ENCODE measurements around the gene CDK5RAP2.
"Not testable (repeated sequence)": the region's sequence is repeated elsewhere in the genome, so short reads cannot be mapped to it uniquely, and the experiment has no call there.

Gene CDK5RAP2

DNA sequence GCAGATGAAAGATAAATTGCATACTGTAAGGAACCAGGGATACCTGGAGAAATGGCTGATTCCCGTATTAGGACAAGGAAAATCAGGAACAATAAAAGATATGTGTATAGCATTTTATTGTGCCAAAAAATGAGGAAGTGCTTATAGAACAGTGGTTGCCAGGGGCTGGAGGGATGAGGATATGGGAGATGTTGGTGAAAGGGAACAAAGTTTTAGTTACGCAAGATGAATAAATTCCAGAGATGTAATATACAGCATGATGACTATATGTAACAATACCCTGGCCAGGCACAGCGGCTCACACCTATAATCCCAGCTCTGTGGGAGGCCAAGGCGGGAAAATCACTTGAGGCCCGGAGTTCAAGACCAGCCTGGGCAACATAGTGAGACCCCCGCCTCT lies 101.8 kb downstream of the CDK5RAP2 start:
- no peak overlapping the region for H3K4me3 ChIP-seq (ENCODE audit: low read length)
- no peak overlapping the region for H3K9ac ChIP-seq (ENCODE audit: low read depth, low read length)
- peaks cover 5% of the 10 kb centered on the region; the same call in 1 of the 2 replicates for H3K4me1 ChIP-seq (ENCODE audit: insufficient read depth, low read length)
- H3K36me3 ChIP-seq (ENCODE audit: insufficient read depth, low read depth, low read length): peaks cover 62% of the 10 kb centered on the region
- no peaks in the 10 kb centered on the region for H3K27me3 ChIP-seq (ENCODE audit: insufficient read depth, low read length)
- H3K9me3 ChIP-seq (ENCODE audit: insufficient read depth, low read depth, low read length): no peaks in the 10 kb centered on the region
- H3K27ac ChIP-seq (ENCODE audit: low read length): no peak overlapping the region

DNA sequence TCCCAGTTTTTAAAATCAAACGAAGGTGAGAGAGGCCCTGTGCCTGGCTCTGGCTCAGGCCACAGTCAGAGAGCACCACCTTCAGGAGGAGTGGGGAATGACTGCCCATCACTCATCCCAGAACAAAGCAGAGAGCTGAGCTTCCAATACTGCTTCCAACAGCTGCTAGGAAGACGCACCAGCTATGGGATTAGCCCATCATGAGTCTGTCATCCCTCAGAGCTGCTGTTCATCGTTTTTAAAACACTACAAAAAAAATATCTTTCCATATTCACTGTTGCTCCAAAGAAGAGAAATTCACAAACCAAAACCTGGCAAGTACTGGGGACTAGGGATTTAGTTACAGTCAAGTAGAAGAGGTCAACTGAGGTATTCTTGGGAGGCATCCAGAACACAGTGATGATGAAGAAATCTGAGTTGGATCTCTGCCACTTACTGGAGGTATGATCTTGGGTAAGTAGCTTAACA lies 102.4 kb downstream of the CDK5RAP2 start:
- H3K27me3 ChIP-seq (ENCODE audit: insufficient read depth, low read length): no peaks in the 10 kb centered on the region
- H3K27ac ChIP-seq (ENCODE audit: low read length): no peak overlapping the region
- peaks cover 62% of the 10 kb centered on the region for H3K36me3 ChIP-seq (ENCODE audit: insufficient read depth, low read depth, low read length)
- no peak overlapping the region for H3K9ac ChIP-seq (ENCODE audit: low read depth, low read length)
- H3K4me1 ChIP-seq (ENCODE audit: insufficient read depth, low read length): 0 out of 2 replicates have a peak, but pooled peaks cover 3% of the 10 kb centered on the region
- no peaks in the 10 kb centered on the region for H3K9me3 ChIP-seq (ENCODE audit: insufficient read depth, low read depth, low read length)
- no peak overlapping the region for H3K4me3 ChIP-seq (ENCODE audit: low read length)

DNA sequence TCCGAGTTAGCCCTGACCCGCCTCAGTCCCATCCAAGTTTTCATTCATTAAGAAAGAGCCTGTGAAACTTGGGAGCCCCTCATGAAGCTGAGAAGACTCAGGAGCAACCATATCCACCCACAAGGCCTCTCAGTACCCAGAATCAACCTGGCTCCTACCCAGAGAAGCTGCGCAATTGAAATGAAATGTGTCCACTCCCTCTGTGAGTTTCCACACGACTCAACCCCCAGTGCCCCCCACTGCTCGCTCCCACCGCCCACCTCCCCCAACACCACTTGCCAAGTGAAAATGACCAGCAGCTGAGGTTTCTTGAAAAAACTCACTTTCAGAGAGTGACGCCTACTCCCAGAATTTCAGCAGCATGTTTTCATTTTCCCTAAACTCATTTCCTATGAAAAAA lies 104.6 kb downstream of the CDK5RAP2 start:
- no peak overlapping the region for H3K9ac ChIP-seq (ENCODE audit: low read depth, low read length)
- no peaks in the 10 kb centered on the region for H3K9me3 ChIP-seq (ENCODE audit: insufficient read depth, low read depth, low read length)
- no peak overlapping the region for H3K4me3 ChIP-seq (ENCODE audit: low read length)
- no peak overlapping the region for H3K27ac ChIP-seq (ENCODE audit: low read length)
- no peaks in the 10 kb centered on the region for H3K4me1 ChIP-seq (ENCODE audit: insufficient read depth, low read length)
- H3K36me3 ChIP-seq (ENCODE audit: insufficient read depth, low read depth, low read length): peaks cover 73% of the 10 kb centered on the region
- H3K27me3 ChIP-seq (ENCODE audit: insufficient read depth, low read length): no peaks in the 10 kb centered on the region

DNA sequence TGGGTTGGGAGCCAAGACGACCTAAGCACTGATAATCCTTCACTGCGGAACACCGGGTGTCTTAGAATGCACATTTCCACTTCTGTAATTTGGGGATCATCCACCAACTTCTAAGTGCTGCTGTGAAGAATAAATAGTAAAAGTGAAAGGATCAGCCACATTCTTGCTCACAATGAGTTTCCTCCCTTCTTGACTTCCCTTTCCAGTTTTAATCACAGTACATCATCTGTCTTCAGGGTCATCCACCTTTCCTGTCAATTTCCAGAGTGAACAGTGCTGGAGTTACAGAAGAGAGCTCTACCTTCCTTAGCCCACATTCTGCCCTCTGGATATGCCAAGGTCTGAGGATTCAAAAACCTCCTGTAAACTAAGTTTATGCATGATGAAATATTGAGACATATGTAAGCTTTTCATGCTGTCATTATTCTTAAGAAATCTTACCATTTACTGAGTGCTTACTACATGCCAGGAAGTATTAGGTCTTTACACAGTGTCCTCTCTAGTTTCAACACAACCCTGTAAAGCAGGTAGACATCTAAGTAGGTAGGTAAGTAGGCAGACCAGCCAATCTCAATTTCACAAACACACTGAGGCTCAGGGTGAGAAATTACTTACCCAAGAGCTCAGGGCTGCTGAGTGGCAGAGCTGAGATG lies 105.2 kb downstream of the CDK5RAP2 start:
- Histone ChIP-seq H3K9me3 (ENCODE audit: insufficient read depth, low read depth, low read length) (no peaks in the 10 kb centered on the region), H3K27ac (ENCODE audit: low read length) (no peak overlapping the region), H3K27me3 (ENCODE audit: insufficient read depth, low read length) (no peaks in the 10 kb centered on the region), H3K4me3 (ENCODE audit: low read length) (no peak overlapping the region), H3K4me1 (ENCODE audit: insufficient read depth, low read length) (no peaks in the 10 kb centered on the region), H3K36me3 (ENCODE audit: insufficient read depth, low read depth, low read length) (peaks cover 80% of the 10 kb centered on the region), H3K9ac (ENCODE audit: low read depth, low read length) (no peak overlapping the region)

DNA sequence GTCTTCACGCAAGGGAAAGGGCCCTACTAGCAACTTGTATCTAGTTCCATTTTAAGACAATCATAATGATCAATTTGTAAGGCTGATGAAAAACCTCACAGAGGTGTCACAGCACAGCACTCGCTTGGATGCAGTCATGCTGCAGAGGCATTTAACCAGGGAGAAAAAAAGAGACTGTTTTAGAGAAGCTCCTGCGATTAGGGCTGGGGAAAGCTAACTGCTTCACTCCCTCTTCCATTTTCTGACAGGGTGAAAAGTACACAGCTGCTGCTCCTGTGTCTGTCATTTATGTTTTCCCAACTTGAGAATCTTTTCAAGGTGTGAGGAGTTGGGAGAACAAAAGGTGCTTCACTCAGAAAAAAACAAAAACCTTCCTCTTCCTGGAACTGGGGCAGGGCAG lies 106.4 kb downstream of the CDK5RAP2 start:
- H3K9ac ChIP-seq (ENCODE audit: low read depth, low read length): no peak overlapping the region
- no peaks in the 10 kb centered on the region for H3K27me3 ChIP-seq (ENCODE audit: insufficient read depth, low read length)
- H3K36me3 ChIP-seq (ENCODE audit: insufficient read depth, low read depth, low read length): peaks cover 84% of the 10 kb centered on the region
- no peak overlapping the region for H3K27ac ChIP-seq (ENCODE audit: low read length)
- H3K4me1 ChIP-seq (ENCODE audit: insufficient read depth, low read length): no peaks in the 10 kb centered on the region
- H3K4me3 ChIP-seq (ENCODE audit: low read length): no peak overlapping the region
- H3K9me3 ChIP-seq (ENCODE audit: insufficient read depth, low read depth, low read length): no peaks in the 10 kb centered on the region

DNA sequence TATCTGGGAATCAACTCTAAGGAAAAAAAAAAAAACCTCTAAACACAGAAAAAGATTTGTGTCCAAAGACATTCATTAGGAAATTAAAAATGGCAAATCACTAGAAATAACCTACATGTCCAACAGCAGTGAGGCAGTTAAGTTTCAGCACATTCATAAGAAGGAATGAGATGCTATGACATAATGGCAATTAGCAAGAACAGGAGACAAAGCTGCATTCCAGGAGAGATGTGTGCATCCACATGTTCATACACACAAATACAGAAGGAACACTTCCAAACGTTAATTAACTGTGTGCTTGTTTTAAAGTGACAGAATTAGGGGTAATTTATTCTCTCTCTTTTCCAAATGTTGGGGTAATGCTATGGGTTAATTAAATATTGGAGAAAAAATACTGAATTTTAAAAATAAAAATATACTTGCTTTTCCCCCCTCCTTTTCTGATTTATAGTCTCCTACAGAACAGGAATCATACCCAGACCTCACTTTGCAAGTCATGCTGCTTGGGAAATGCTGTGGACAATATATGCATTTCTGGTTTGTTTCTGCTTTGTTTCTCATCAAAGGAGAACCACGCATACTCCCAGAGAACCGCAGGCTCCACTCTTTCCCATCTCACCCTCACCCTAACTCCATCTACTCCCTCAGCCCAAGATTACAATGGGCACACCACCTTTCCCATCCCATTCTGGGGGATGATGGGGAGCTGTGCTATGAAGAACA lies 114.1 kb downstream of the CDK5RAP2 start:
- Histone ChIP-seq H3K9me3 (ENCODE audit: insufficient read depth, low read depth, low read length) (no peaks in the 10 kb centered on the region), H3K27me3 (ENCODE audit: insufficient read depth, low read length) (no peaks in the 10 kb centered on the region), H3K9ac (ENCODE audit: low read depth, low read length) (no peak overlapping the region), H3K36me3 (ENCODE audit: insufficient read depth, low read depth, low read length) (peaks cover 72% of the 10 kb centered on the region), H3K27ac (ENCODE audit: low read length) (no peak overlapping the region), H3K4me1 (ENCODE audit: insufficient read depth, low read length) (no peaks in the 10 kb centered on the region), H3K4me3 (ENCODE audit: low read length) (no peak overlapping the region)

DNA sequence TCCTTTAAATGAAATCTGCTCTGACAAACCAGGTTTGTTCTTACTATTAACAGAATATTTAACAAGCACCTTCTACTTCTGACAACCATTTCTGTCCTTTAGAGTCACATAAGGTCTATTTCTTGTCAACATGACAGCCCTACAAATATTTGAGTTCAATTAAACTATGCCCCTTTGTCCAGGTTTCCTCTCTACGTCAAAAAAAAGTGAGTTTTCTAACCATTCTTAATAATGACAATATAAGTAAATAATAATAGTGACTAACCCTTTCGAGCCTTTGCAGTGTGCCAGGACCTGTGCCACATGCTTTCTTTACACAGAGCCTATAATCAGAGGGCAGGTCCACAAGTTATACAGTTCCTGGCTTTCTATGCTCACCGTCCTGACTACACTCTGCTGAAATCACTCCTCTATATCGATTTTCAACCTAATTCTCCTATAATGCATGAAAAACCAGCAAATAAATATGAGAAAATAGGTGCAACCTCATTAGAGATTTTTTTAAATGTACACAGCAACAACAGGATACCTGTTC lies 115.0 kb downstream of the CDK5RAP2 start:
- Histone ChIP-seq H3K4me1 (ENCODE audit: insufficient read depth, low read length) (no peaks in the 10 kb centered on the region), H3K9ac (ENCODE audit: low read depth, low read length) (no peak overlapping the region), H3K27me3 (ENCODE audit: insufficient read depth, low read length) (no peaks in the 10 kb centered on the region), H3K36me3 (ENCODE audit: insufficient read depth, low read depth, low read length) (peaks cover 72% of the 10 kb centered on the region), H3K9me3 (ENCODE audit: insufficient read depth, low read depth, low read length) (no peaks in the 10 kb centered on the region), H3K27ac (ENCODE audit: low read length) (no peak overlapping the region), H3K4me3 (ENCODE audit: low read length) (no peak overlapping the region)

DNA sequence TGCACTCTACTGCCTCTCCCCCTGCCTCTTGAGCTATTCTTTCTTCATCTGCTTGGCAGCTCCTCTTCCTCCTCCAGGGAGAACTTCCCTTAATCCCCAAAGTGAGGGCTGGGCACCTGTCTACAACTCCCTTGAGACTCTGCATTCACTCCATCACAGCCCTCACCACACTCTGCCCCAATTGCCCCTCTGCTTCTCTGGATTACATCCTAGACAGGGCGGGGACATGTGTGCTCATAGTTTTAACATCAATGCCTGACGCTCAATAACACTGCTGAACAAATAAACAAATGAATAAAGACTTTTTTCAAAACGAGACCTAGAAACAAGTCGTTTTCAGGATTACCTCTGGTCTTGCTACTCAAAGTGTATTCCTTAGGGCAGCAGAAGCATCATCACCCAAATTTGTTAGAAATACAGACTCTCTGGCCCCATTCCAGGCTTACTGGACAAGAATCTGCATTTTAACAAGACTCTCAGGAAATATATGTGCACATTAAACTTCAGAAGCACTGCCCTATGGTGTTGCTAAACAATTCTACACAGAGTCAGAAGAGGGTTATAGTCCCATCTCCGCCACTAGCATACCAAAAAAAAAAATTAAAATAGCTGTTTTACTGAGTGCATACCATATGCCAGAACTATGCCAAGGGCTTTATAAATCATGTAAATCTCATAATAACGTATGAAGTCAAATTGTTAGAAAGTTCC lies 115.6 kb downstream of the CDK5RAP2 start:
- Histone ChIP-seq H3K27ac (ENCODE audit: low read length) (no peak overlapping the region), H3K4me1 (ENCODE audit: insufficient read depth, low read length) (no peaks in the 10 kb centered on the region), H3K9me3 (ENCODE audit: insufficient read depth, low read depth, low read length) (no peaks in the 10 kb centered on the region), H3K9ac (ENCODE audit: low read depth, low read length) (no peak overlapping the region), H3K27me3 (ENCODE audit: insufficient read depth, low read length) (no peaks in the 10 kb centered on the region), H3K36me3 (ENCODE audit: insufficient read depth, low read depth, low read length) (peaks cover 68% of the 10 kb centered on the region), H3K4me3 (ENCODE audit: low read length) (no peak overlapping the region)

DNA sequence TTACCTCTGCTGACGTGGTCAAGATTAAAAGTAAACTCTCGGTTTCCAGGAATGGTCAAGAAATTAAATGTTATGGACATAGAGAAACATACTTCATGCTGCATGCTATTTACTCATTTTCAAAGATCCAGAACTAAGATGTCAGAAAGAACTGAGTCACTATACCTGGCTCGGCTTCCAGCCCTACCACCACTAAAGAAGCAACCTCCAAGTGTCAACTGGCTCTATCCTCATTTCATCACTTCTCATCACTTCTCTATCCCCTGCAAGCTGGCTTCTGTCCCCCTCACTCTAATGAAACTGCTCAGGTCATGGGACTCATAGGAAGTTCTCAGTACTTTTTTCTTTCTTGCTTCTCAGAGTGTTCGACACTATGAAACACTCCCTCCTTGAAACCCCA lies 116.2 kb downstream of the CDK5RAP2 start:
- Histone ChIP-seq H3K9ac (ENCODE audit: low read depth, low read length) (no peak overlapping the region), H3K36me3 (ENCODE audit: insufficient read depth, low read depth, low read length) (peaks cover 69% of the 10 kb centered on the region), H3K27me3 (ENCODE audit: insufficient read depth, low read length) (no peaks in the 10 kb centered on the region), H3K9me3 (ENCODE audit: insufficient read depth, low read depth, low read length) (no peaks in the 10 kb centered on the region), H3K4me3 (ENCODE audit: low read length) (no peak overlapping the region), H3K4me1 (ENCODE audit: insufficient read depth, low read length) (no peaks in the 10 kb centered on the region), H3K27ac (ENCODE audit: low read length) (no peak overlapping the region)

DNA sequence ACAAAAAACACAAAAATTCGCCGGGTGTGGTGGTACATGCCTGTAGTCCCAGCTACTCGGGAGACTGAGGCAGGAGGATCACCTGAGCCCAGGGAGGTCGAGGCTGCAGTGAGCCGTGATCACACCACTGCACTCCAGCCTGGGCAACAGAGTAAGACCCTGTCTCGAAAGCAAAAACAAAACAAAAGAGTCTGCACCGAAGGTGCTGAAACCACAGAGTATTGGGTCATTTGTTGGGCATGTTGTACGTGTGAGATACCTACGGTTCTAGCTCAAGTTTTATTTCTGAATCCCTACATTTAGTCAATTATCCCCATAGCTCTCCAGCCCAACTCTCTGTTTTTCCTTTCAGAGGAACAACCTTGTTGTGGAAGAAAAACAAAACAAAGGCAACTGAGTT lies 118.3 kb downstream of the CDK5RAP2 start:
- H3K4me3 ChIP-seq (ENCODE audit: low read length); H3K27ac ChIP-seq (ENCODE audit: low read length); H3K27me3 ChIP-seq (ENCODE audit: insufficient read depth, low read length); H3K9ac ChIP-seq (ENCODE audit: low read depth, low read length); H3K4me1 ChIP-seq (ENCODE audit: insufficient read depth, low read length); H3K9me3 ChIP-seq (ENCODE audit: insufficient read depth, low read depth, low read length): not testable (repeated sequence)
- H3K36me3 ChIP-seq (ENCODE audit: insufficient read depth, low read depth, low read length): peaks cover 62% of the 10 kb centered on the region

DNA sequence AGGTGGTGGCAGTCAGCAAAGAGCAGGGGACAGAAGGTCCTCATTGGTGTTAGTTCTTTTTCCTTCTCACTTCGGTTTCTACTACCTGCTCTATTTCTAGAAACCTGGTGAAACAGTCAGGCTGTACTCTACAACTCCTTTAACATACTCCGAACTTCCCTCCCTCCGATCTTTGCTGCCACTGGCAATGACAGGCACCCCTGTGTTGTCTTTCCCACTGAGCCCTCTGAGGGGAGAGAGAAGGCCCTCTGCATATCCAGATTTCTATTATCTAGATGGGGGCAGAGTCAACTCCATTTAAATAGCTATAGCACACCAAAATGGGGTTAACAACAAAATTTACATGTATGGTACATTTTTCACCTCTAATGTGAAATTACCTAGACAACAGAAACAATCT lies 123.7 kb downstream of the CDK5RAP2 start:
- Histone ChIP-seq H3K36me3 (ENCODE audit: insufficient read depth, low read depth, low read length) (peaks cover 67% of the 10 kb centered on the region), H3K4me3 (ENCODE audit: low read length) (no peak overlapping the region)

More for the DNA sequence above, 123.7 kb downstream of the CDK5RAP2 start:
- Histone ChIP-seq H3K4me1 (ENCODE audit: insufficient read depth, low read length) (peaks cover 3% of the 10 kb centered on the region; the same call in 1 of the 2 replicates), H3K9ac (ENCODE audit: low read depth, low read length) (no peak overlapping the region), H3K9me3 (ENCODE audit: insufficient read depth, low read depth, low read length) (no peaks in the 10 kb centered on the region), H3K27me3 (ENCODE audit: insufficient read depth, low read length) (no peaks in the 10 kb centered on the region), H3K27ac (ENCODE audit: low read length) (no peak overlapping the region)
